CD4-positive, alpha-beta T cell treated with Interleukin-12 subunit alpha and Interleukin-12 subunit beta, for 1 hour (primary cell): ENCODE data around the gene SIPA1.
A peak's percentile ranks its signal among the peaks of the same experiment; 100 is the strongest.

Experiments used
- DNase-seq: peaks from one replicate; pipeline ENCODE4 v3.0.0-alpha.2; 2020

Gene SIPA1

GRCh38 chr11:65637794-65638419 lies at the start of gene SIPA1:
Gene SIPA1, plus strand, starts transcription at chr11:65638101. Its CDS starts 2,821 bp downstream, at chr11:65640922.
- peak; percentile 79 for DNase-seq

- peak; percentile 83 for DNase-seq
Measured at GRCh38 chr11:65588199-65589054, 49.5 kb upstream of the SIPA1 start.

GRCh38 chr11:65589444-65590239 lies 48.3 kb upstream of the SIPA1 start:
- peak; percentile 51 for DNase-seq

- no peak for DNase-seq
Measured at GRCh38 chr11:65590240-65590738, 47.6 kb upstream of the SIPA1 start.

- no peak for DNase-seq
Measured at GRCh38 chr11:65591939-65592857, 45.7 kb upstream of the SIPA1 start.

GRCh38 chr11:65592858-65593517 lies 44.9 kb upstream of the SIPA1 start:
- DNase-seq: no peak

- DNase-seq: peak; percentile 57
Measured at GRCh38 chr11:65593518-65594414, 44.1 kb upstream of the SIPA1 start.

- no peak for DNase-seq
Measured at GRCh38 chr11:65595131-65595530, 42.8 kb upstream of the SIPA1 start.

GRCh38 chr11:65595543-65596281 lies 42.2 kb upstream of the SIPA1 start, which contains the start of gene KCNK7:
Gene KCNK7, minus strand, starts transcription at chr11:65595800. Its CDS starts 28 bp downstream, at chr11:65595772.
- no peak for DNase-seq

- DNase-seq: no peak
Measured at GRCh38 chr11:65596520-65596919, 41.4 kb upstream of the SIPA1 start.

GRCh38 chr11:65598258-65598699 lies 39.6 kb upstream of the SIPA1 start:
- DNase-seq: no peak

- DNase-seq: no peak
Measured at GRCh38 chr11:65599216-65599954, 38.5 kb upstream of the SIPA1 start.

GRCh38 chr11:65599955-65600246 lies 38.0 kb upstream of the SIPA1 start:
- DNase-seq: no peak

GRCh38 chr11:65604258-65604657 lies 33.6 kb upstream of the SIPA1 start:
- no peak for DNase-seq

- DNase-seq: peak; percentile 22
Measured at GRCh38 chr11:65606876-65607613, 30.9 kb upstream of the SIPA1 start.

- no peak for DNase-seq
Measured at GRCh38 chr11:65607614-65608426, 30.1 kb upstream of the SIPA1 start.

GRCh38 chr11:65609229-65609628 lies 28.7 kb upstream of the SIPA1 start:
- DNase-seq: no peak
